ENCODE data around the gene HS3ST3B1.

GRCh38 chr17:14331982-14332298 is 31.1 kb downstream of the HS3ST3B1 start:
- no peak for TF ChIP-seq EZH2 (IDR thresholded peaks at IDR 0.05; ENCODE audit: low read length, unreplicated experiment)
- TF ChIP-seq CTCF (conservative IDR thresholded peaks at IDR 0.05; ENCODE audit: low read depth, low read length) = no peak
